HL-60 (cell line): ENCODE data around the gene ANKDD1B.

Source experiments
- DNase-seq, 2 experiments: peaks; one replicate each; pipeline ENCODE4 v3.0.0-alpha.2; 2010 to 2020; ENCODE audit warnings: low read depth in 1 of 2, low spot score in 1 of 2
- H3K27ac ChIP-seq: fragments of 250-450 bp; sonication (Bioruptor Pico); replicated peaks from 2 replicates; pipeline ENCODE4 v1.5.1; 2020; ENCODE audit warnings: mild to moderate bottlenecking, moderate library complexity
- H3K27me3 ChIP-seq: fragments of 250-450 bp; sonication (Bioruptor Pico); 2 replicates; pipeline ENCODE4 v1.5.1; 2021; ENCODE audit warnings: mild to moderate bottlenecking, moderate library complexity; ENCODE audit not compliant: insufficient read depth, poor library complexity, severe bottlenecking
- H3K4me3 ChIP-seq: replicated peaks from 2 replicates; pipeline ENCODE4 v1.5.1; 2011; ENCODE audit warnings: mild to moderate bottlenecking, control low read depth, low read length; ENCODE audit not compliant: insufficient read depth
- CTCF ChIP-seq: IDR thresholded peaks from one replicate; pipeline ENCODE4 v1.5.1; 2011; ENCODE audit warnings: low read length, control low read depth, inconsistent platforms; ENCODE audit not compliant: insufficient read depth
- GABPA ChIP-seq: IDR thresholded peaks from 2 replicates; pipeline ENCODE4 v1.6.1; 2012; ENCODE audit warnings: low read depth
- POLR2AphosphoS5 ChIP-seq: IDR thresholded peaks from 2 replicates; pipeline ENCODE4 v1.6.1; 2012; ENCODE audit warnings: low read depth
- SPI1 ChIP-seq: IDR thresholded peaks from 2 replicates; pipeline ENCODE4 v1.6.1; 2012; ENCODE audit warnings: low read depth, mild to moderate bottlenecking, borderline replicate concordance
- TF ChIP-seq, protein P1 (sequence below): IDR thresholded peaks from 2 replicates; pipeline ENCODE4 v1.6.1; 2012; ENCODE audit warnings: low read depth; ENCODE audit not compliant: insufficient replicate concordance

ANKDD1B gene

DNA sequence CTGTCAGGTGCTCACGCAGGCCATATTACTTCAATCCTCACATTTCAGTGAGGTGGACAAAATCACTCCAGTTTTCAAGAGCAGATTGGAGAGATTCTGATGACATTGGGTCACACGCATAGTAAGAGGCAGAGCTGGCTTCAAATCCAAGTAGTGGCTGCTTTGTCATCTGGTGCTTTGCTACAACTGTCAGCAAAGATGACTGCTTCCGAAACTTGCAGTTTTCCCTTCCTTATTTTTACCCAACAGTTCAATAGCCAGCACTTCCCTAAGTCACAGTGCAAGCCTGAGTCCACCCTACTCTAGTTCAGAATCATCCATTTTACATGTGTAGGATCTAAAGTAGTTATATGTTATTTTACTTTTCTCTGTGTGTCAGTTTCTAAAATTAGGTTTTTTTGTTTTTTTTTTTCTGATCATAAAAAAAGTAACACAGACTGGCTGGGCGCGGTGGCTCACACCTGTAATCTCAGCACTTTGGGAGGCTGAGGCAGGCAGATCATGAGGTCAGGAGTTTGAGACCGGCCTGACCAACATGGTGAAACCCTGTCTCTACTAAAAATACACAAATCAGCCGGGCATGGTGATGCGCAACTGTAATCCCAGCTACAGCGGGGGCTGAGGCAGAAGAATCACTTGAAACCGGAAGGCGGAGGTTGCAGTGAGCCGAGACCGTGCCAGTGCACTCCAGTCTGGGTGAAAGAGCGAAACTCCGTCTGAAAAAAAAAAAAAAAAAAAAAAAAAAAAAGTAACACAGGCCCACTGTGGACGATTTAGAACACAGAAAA lies 49.6 kb downstream of the ANKDD1B start:
- TF ChIP-seq, protein P1, sequence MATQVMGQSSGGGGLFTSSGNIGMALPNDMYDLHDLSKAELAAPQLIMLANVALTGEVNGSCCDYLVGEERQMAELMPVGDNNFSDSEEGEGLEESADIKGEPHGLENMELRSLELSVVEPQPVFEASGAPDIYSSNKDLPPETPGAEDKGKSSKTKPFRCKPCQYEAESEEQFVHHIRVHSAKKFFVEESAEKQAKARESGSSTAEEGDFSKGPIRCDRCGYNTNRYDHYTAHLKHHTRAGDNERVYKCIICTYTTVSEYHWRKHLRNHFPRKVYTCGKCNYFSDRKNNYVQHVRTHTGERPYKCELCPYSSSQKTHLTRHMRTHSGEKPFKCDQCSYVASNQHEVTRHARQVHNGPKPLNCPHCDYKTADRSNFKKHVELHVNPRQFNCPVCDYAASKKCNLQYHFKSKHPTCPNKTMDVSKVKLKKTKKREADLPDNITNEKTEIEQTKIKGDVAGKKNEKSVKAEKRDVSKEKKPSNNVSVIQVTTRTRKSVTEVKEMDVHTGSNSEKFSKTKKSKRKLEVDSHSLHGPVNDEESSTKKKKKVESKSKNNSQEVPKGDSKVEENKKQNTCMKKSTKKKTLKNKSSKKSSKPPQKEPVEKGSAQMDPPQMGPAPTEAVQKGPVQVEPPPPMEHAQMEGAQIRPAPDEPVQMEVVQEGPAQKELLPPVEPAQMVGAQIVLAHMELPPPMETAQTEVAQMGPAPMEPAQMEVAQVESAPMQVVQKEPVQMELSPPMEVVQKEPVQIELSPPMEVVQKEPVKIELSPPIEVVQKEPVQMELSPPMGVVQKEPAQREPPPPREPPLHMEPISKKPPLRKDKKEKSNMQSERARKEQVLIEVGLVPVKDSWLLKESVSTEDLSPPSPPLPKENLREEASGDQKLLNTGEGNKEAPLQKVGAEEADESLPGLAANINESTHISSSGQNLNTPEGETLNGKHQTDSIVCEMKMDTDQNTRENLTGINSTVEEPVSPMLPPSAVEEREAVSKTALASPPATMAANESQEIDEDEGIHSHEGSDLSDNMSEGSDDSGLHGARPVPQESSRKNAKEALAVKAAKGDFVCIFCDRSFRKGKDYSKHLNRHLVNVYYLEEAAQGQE = no peak
- TF ChIP-seq GABPA (no peak), SPI1 (no peak), POLR2AphosphoS5 (no peak), CTCF (no peak)
- Histone ChIP-seq H3K27me3 (no peaks in the 10 kb centered on the region), H3K4me3 (no peak overlapping the region), H3K27ac (no peak overlapping the region)
- no peak for DNase-seq

DNA sequence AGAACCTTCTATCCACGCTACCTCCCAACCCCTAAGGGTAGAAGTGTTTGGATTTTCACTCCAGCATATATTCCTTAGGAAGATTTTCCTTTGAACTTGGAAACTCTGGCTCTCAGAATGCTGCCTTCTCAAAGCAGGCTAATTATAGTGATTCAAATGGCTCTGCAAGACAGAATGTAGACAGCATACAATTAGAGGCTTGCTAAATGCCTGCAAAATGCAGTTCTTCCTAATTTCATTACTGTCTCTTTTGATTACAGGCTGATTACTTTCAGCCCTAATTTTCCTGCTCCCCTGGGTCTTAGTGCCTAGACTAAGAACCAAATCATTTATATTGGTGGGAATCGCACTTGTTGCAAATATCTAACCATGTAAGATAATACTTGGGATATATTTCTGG lies 50.8 kb downstream of the ANKDD1B start:
- TF ChIP-seq, protein P1 = no peak
- TF ChIP-seq GABPA (no peak), SPI1 (no peak), POLR2AphosphoS5 (no peak), CTCF (no peak)
- no peak for DNase-seq
- Histone ChIP-seq H3K27ac (no peak overlapping the region), H3K27me3 (no peaks in the 10 kb centered on the region), H3K4me3 (no peak overlapping the region)

- TF ChIP-seq CTCF (no peak), GABPA (no peak), POLR2AphosphoS5 (no peak), SPI1 (no peak)
- TF ChIP-seq, protein P1 = no peak
- H3K27me3 ChIP-seq = no peaks in the 10 kb centered on the region
- no peak for DNase-seq
- no peak overlapping the region for H3K27ac ChIP-seq
- no peak overlapping the region for H3K4me3 ChIP-seq
Observed at GRCh38 chr5:75663579-75664284, 52.5 kb downstream of the ANKDD1B start.
